ENCODE measurements around the gene PLA2G4F.

The PLA2G4F gene

DNA sequence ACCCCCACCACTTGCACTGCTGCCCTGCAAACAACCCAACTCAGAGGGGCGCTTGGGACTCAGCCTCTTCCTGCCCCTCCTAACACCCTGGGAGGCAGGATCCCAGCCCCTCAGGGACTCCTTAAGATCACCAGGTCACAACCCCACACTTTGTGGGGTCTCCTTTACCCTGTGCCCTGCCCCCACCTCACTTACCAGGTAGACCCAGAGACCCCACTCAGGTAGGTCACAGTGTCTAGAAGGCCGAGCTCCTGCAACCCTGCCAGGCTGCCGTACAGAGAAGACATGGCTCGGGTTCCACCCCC lies 9.1 kb downstream of the PLA2G4F start:
- DNase-seq (ENCODE audit: low spot score): no peak

DNA sequence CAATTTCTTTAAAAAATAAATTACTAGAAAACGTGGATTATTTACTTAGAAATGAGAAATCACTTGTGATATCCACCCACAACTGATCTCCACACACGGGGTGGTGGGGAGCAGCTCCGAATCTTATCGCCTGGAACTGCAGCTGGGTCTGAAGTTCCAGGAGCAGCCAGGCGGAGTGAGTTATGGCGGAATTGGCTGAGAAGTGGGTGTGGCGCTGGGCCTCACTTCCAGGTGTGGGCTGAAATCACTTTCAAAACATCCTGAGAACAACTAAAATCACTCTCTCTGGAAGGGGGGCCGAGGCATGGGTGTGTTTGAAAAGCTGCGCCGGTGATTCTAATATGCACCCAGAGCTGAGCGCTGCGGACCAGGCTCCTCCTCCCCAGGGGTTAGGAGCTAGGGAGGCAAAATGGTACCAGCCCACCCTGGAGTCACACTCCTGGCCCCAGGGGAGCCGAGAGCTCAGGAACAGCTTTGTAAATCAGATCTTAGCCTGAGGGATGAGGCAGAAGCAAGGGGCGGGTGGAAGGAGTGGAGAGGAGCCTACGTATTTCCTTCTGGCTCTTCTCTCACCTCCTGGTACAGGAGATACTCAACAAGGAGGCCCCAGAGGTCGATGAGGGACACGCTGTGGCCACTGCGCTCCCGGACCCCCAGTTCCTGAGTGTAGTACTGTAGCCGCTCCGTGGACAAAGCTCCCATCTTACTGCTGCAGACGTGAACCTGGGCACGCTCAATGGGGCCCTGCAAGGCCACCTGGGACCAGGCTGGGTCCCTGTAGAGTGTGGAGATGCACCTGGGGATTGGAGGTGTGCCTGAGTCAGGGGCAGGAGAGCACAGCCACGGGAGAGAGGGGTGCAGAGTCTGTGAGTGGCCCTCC lies 9.6 kb downstream of the PLA2G4F start:
- no peak for DNase-seq (ENCODE audit: low spot score)

DNA sequence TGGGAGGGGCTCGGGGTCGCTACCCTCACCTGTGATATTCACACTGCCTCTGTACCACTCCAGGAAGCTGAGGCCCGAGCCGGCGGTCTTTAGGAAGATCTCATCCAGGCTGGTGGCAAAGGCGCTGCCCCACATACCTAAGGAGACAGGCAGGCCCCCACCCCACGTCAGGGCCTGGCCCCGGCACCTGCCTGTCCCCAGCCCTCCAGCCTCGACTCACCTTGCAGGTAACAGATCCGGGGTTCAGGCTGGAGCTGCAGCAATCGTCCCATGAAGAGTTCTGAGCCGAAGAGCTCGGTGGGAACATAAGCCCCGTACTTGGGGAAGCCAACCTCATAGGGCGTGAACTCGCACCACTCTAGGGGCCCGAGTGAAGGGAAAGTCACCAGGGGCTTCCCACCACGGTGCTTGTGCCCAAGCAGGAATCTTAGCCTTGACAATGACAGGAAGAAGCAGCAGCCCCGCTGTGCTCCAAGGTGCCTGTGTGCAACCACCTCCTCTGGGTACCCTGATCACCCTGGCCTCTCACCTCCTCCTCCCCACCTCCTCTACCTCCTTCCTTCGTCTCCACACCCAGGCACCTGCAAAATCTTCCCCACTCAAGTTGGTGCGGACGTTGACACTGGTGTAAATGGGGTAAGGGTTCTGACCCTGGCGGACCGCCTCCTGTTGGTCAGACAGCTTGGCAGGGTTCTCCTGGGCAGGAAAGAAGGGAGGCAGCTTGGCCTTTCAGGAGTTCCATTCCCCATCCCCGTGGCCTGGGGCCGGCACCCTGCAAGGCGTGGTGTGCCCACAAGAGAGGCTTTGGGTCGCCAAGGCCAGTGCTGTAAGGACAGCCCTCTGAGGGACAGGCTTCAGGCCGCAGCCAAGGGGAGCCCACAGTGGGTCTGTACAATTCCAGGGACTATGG lies 10.6 kb downstream of the PLA2G4F start:
- no peak for DNase-seq (ENCODE audit: low spot score)

DNA sequence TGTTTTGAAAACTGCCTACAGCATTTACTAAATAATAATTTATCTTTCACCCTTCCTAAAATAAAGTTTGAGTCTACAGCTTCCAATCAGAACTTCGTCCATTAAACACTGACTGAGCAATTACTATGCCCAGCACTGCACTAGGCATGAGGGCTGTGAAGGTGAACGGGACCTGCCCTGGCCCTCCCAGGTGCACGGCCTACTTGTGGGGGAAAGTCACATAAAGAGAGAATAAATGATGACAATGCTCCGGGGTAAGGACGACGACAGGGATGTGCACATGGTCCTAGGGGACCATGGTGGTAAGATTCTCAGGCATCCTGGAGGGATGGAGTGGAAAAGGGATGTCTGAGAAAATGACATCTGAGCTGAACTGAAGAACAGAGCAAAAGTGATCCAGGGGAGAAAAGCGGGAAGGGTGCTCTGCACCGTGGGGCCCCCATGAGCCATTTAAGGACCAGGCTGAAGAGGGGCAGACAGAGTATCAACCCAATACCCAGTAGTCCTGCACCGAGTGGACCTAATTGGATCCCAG lies 11.5 kb downstream of the PLA2G4F start:
- no peak for DNase-seq (ENCODE audit: low spot score)

DNA sequence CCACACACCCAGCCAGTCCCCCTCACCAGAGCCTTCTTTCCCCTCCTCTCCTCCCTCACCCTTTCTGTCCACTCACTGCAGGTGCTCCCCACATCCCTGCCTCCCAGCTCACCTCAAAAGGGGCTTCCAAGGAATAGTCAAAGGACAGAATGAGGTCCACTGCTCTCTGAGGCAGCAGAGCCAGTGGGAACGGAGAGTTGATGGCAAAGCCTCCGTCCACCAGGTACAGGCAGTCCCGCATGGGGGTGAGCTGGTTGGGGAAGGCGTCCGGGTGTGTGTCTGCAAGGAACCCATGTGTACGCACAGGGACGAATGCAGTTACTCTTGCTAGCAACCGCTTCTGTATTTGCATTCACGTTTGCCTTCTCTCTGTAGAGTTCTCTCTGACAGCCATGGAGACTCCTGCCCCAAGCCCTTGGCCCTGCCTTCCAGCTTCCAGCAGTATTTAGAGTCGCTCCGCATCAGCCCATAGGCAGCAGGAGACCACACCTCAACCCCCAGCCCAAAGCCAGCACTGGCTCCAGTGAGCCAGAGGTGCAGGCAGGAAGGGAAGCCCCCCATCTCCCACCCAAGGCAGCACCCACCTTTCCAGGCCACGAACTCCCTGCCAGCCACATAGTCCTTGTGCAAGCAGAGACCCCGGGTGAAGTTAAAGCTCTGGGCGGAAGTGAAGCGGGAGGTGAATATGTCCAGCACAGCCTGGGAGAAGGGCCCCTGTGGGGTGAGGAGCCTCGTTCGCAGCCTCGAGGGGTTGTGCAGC lies 12.4 kb downstream of the PLA2G4F start:
- DNase-seq (ENCODE audit: low spot score): no peak

DNA sequence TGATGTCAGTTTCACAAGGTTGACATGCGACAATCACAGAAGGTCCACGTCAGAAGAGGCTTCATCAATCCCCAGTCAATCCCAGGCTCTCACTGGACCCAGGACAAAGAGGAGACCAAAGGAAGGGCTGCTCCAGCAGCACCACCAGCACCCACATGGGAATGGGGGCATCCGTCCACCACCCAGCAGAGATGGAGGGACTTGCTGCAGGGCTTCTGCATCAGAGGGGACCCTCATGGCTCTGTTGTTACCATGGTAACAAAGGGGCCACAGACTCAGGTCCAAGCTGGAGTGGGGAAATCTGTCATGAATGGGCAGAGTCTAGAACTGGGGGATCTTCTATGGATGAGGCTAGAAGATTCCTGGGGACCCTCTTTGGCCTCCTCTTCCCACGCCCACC lies 13.1 kb downstream of the PLA2G4F start:
- DNase-seq (ENCODE audit: low spot score): no peak

DNA sequence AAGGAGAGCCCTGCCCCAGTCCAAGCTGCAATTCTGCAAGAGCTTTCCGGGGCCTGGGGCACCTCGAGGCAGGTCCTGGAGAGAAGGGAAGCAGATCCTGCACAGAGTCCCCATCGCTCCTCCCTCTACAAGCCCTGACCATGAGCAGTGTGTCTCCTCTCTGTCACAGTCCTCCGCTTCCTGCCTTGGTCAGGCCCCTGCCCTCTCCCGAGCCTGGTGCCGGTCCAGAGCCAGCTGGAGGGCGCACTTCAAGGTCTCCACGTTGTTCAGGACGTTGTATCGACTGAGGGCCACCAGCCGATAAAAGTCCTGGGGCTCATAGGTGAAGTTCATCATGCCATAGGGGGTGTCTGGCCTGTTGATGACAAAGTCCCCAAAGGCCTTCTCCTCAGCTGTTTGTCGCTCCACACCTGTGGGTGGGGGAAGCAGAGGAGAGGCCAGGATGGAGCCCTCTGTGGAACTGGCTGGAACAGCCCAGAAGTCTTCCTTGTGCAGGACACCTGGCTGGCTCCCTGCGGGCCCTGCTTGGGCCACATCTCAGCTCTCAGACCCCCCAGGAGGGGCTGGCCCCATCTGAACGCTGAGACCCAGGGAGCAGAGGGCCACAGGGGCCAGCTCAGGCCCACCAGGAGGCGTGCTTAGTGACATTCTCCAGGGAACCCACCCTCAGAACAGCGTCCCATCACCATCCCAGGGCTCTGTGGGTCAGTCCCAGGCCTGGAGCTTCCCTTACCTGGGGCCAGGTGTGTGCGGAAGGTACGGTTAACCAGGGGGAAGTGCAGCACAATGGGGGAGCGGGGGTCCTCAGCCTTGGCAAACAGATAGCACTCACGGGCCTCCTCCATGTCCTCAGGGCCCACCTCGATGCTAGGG lies 14.4 kb downstream of the PLA2G4F start:
- no peak for DNase-seq (ENCODE audit: low spot score)

DNA sequence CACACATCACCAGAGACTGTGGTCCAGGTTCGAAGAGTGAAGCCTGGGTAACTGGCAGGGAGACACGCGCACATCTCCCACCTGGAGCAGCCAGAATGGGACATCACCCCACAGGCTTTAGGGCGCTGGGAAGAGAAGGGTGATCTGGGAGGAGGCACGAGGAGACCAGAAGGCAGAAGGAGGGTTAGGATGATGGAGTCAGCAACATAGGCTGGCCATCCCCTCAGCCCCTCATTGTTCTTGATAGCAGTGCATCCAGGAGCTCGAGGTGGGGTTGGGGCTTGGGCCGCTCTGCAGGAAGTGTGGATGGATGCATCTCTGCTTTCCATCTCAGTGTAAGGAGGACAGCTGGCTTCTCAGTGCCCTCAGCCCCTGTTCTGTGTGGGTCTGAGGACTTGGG lies 15.2 kb downstream of the PLA2G4F start:
- DNase-seq (ENCODE audit: low spot score): no peak

DNA sequence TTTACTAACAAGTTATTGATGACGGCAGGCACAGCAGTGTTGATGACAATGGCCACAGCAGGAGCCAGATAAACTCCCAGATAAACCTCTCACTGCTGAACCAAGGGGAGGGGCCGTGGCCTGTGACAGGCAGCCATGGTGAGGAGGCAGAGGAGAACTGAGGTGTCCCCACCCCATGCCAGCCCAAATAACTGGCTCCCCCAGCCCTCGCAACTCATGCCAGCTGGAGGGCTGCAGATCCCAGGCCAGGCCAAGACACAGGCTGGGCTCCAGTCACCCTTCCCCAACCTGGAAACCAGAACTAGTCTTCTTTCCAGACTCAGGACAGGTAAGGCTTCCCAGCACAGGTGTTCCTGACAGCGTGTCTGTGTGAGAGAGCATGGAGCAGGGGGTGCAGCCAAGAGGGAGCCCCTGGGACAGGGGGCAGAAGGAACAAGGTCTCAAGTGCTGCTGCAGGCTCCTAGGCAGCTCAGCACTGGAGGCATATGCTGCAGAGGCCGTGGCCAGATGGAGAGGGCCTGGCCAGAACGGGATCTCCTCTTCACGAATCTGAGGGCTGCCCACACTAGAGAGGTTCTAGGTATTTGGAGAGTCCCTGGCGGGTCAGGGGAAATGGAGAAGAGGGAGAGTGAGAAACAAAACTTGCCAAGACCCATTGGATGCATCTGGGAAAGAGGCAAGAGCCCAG lies 15.9 kb downstream of the PLA2G4F start:
- DNase-seq (ENCODE audit: low spot score): no peak

DNA sequence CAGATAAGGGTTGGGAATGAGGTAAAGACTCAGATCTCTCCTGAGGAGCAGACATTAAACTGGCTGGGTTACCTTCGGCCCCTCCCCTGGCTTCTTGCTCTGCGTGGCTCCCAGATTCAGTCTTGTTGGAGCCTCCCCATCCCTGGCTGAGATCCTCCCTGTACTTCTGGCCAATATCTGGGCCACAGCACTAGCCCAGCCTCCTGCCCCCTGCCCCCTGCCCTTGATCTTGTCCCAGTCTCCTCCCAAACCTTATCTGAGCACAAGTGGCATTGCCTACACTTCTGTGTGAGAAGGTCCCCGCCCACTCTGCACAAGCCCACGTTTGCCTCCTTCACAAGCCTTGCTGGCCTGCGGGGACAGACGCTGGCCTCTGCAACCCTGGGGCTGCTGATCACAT lies 16.8 kb downstream of the PLA2G4F start:
- no peak for DNase-seq (ENCODE audit: low spot score)

DNA sequence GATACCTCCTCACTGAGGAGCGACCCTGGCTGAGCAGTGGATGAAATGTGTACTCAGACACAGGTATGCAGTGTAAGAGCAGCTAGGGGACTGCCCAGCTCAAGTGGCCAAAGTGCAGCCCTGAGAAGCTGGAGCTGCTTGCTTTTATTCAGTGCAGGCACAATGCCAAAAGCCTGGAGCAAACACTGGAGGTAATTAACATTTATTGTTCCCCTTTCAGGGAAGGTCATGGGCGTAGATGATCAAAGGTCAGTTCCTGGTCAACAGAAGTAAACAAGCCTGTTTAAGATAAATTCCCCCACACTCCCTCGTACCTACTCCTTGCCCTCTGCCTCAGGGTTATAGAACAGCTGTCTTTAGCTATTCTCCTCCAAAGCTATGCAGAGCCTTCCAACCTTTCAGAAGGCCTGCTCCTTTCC lies 17.5 kb downstream of the PLA2G4F start:
- no peak for DNase-seq (ENCODE audit: low spot score)

DNA sequence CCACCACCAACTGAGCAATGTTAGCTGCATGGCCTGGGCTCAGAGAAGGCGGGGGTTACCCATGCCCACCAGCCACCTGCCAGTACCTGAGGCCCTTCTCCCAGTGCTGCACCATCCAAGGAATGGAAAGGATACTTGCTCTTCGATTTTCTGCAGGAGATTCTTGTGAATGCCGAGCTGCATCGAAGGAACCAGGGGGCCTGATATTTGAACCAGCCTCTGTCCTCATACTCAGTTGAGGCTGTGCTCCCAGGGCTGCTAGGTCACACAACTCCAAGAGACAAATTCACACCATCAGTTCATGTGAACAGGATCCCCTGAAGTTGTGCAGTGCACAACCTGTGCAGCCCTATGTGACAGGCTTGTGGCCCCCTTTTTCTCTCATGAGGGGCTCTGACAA lies 18.0 kb downstream of the PLA2G4F start:
- no peak for DNase-seq (ENCODE audit: low spot score)

DNA sequence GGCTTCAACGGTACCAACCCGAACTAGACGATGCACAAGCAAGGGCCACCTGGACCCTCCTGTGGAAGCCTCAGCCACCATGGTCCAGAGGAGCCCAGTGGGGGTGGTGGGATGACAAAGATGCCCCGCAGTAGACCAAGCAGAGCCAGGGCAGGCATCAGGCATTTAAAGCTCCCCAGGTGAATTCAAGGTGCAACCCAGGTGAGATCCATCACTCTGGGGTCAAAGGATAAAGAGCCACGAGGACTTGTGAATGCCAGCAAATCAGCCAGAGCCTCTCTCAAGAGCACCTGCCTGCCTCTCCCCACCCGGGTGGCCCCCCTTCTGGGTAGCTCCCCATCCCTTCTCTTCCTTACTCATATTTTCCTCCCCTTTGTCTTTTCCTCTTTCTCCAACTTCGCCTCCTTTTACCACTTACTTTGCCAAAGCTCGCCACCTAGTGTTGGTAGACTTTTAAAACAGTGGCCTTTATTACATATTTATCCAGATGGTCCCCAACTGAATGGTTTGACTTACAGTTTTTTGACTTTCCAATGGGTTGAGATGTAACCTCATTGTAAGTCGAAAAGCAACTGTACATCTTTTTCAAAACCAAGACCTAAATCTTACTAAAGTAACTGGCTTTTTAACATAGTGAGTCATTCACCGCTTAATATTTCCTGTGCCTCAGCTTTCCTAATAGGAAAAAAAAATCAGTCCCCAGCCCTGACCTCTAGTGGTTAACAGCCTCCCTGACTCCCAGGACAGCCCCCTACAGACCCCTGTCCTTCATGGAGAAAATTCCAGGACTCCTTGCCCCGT lies 18.8 kb downstream of the PLA2G4F start:
- DNase-seq (ENCODE audit: low spot score): peak; percentile 60

DNA sequence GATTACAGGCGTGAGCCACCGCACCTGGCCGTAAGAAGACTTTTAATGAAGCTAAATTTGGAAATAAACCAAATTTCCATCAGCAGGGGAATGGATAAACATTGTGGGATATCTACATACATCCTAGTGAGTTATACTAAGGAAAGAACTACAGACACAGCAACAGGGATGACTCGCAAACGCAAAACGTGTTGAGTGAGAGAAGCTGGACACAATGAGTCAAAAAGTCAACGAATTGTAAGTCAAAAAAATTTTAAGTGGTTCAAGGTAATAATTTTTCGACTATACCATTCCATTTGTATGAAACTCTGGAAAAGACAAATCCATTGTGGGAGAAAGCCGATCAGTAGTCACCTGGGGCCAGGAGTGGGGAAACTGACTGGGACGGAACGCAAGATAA lies 19.9 kb downstream of the PLA2G4F start:
- no peak for DNase-seq (ENCODE audit: low spot score)

DNA sequence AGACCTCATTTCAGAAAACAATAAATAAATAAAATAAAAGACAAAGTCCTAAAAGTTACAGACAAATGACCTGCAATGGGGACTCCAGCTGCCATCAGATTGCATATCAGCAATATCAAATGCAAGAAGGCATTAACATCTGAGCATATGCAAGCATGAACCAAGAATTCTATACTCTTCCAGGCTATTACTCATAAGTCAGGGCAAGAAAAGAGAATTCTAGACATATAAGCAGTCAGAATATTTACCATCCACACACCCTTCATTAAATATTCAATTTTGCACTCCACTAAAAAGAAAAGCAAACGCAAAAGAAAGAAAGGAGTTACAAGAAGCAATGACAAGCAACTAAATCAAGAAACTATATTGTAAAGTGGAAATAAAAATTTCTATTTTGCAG lies 21.1 kb downstream of the PLA2G4F start:
- DNase-seq (ENCODE audit: low spot score): no peak

DNA sequence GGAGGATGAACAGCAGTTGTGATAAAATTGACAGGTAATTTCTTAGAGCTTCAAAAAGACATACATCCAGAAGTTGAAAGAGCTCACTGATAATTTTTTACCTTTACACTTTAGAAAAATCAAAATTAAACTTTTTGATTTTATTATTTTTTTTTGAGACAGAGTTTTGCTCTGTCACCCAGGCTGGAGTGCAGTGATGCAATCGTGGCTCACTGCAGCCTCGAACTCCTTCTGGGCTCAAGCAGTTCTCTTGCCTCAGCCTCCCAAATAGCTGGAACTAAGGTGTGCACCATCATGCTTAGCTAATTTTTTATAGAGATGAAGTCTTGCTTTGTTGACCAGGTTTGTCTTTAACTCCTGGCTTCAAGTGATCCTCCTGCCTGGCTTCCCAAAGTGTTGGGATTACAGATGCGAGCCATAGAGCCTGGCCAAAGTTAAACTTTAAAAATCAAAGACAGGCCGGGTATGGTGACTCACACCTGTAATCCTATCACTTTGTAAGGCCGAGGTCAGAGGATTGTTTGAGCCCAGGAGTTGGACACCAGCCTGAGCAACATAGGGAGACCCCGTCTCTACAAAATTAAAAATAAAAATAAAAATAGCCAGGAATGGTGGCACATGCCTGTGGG lies 21.7 kb downstream of the PLA2G4F start:
- no peak for DNase-seq (ENCODE audit: low spot score)

DNA sequence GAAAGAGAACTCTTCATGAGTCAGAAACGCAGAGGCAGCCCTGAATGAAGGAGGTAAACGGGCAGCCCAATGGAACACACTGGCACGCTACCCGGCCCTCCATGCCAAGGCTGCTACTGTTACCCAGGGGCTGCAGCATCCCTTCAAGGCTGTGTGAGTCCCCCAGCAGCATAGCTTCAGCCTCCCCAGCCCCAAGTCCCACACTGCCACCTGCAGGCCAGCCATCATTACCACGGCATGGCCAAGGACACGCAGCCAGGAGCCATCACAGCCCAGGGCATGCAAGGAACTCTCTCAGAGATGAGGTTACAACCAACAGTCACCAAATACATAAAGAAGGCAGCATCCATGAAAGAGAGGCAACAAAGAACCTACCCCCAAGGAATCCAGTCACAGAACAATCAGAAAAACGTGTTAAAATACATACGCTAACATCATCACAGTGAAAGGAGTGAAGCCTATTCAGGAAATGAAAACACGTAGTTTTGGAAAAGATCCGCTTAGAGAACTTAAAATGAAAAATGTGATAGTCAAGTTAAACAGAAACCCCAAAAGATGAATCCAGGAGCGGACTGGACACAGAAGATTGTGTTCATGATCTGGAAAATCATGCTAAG lies 22.4 kb downstream of the PLA2G4F start:
- DNase-seq (ENCODE audit: low spot score): peak; percentile 54

DNA sequence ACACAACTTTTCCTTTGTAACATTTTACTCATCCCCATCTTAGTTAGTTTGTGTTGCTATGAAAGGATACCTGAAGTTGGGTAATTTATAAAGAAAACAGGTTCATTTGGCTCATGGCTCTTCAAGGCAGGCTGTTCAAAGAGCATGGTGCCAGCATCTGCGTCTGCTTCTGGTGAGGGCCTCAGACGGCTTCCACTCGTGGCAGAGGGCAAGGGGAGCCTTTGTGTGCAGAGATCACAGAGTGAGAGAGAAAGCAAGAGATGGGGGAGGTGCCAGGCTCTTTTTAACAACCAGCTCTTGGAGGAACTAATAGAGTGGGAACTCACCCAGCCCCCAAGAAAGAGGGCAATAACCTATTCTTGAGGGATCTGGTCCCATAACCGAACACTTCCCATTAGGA lies 23.1 kb downstream of the PLA2G4F start:
- DNase-seq (ENCODE audit: low spot score): no peak

Data from AG08396 (cell line).